ENCODE results near the gene FAM227B.

DNA sequence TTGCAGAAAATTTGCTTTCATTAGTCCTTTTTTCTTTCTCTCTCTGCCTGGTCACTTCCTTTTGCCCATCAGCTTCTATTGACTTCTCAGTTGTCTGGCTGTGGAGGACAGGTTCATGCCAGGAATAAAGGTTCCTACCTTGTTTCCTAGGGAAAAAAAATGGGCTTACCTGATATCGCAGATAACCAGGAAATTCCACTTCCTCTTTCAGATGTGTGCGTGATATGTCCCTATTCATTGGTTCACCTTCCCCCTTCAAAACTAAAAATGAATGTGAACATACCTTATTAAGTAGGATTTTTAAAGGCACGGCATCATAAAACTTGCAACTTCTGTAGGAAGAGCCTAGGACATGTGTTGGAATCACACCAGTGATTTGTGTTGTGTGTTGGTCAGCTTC, 317.6 kb downstream of the FAM227B start:
- TF ChIP-seq, protein P1, sequence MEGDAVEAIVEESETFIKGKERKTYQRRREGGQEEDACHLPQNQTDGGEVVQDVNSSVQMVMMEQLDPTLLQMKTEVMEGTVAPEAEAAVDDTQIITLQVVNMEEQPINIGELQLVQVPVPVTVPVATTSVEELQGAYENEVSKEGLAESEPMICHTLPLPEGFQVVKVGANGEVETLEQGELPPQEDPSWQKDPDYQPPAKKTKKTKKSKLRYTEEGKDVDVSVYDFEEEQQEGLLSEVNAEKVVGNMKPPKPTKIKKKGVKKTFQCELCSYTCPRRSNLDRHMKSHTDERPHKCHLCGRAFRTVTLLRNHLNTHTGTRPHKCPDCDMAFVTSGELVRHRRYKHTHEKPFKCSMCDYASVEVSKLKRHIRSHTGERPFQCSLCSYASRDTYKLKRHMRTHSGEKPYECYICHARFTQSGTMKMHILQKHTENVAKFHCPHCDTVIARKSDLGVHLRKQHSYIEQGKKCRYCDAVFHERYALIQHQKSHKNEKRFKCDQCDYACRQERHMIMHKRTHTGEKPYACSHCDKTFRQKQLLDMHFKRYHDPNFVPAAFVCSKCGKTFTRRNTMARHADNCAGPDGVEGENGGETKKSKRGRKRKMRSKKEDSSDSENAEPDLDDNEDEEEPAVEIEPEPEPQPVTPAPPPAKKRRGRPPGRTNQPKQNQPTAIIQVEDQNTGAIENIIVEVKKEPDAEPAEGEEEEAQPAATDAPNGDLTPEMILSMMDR (IDR thresholded peaks at IDR 0.05), result no peak
- no peak for TF ChIP-seq EZH2 (IDR thresholded peaks at IDR 0.05)
